Mucosa of rectum (tissue), 2 donors: ENCODE data around the gene TSEN54.

Experiments
- H3K27ac ChIP-seq, 2 donors: one replicate each; pipeline ENCODE4 v1.7.0; 2013; ENCODE audit warnings: inconsistent platforms in 2 of 2, low read depth in 2 of 2, low read length in 2 of 2
- H3K27me3 ChIP-seq, 2 donors: one replicate each; pipeline ENCODE4 v1.7.0; 2013; ENCODE audit warnings: low read length in 2 of 2; ENCODE audit not compliant: control insufficient read depth in 2 of 2, insufficient read depth in 2 of 2
- H3K36me3 ChIP-seq, 2 donors: one replicate each; pipeline ENCODE4 v1.7.0; 2013; ENCODE audit warnings: low read length in 2 of 2; ENCODE audit not compliant: control insufficient read depth in 2 of 2, insufficient read depth in 2 of 2
- H3K4me1 ChIP-seq, 2 donors: one replicate each; pipeline ENCODE4 v1.7.0; 2013; ENCODE audit warnings: low read length in 2 of 2, mild to moderate bottlenecking in 1 of 2; ENCODE audit not compliant: control insufficient read depth in 2 of 2, insufficient read depth in 2 of 2
- H3K4me3 ChIP-seq, 2 donors: one replicate each; pipeline ENCODE4 v1.7.0; 2013; ENCODE audit warnings: low read length in 2 of 2
- H3K9ac ChIP-seq, 2 donors: one replicate each; pipeline ENCODE4 v1.7.0; 2013; ENCODE audit warnings: low read length in 2 of 2, low read depth in 1 of 2, mild to moderate bottlenecking in 1 of 2
- H3K9me3 ChIP-seq, 2 donors: one replicate each; pipeline ENCODE4 v1.7.0; 2013; ENCODE audit warnings: low read length in 2 of 2; ENCODE audit not compliant: control insufficient read depth in 2 of 2
- donor health status: healthy.
- donor health status: Normal muscosa, but diverticular disease.

The TSEN54 gene

GRCh38 chr17:75542229-75542628 is 25.9 kb downstream of the TSEN54 start:
- Histone ChIP-seq H3K27ac (peak overlapping the region; percentile 92 to 94), H3K9ac (peak overlapping the region; percentile 65 to 76), H3K9me3 (no peaks in the 10 kb centered on the region)

GRCh38 chr17:75542728-75543336 is 26.5 kb downstream of the TSEN54 start:
- Histone ChIP-seq H3K27ac (peak overlapping the region; percentile 92 to 94), H3K4me3 (no peak overlapping the region), H3K36me3 (peaks cover 29 to 36% of the 10 kb centered on the region in 2 donors), H3K4me1 (peaks cover 46 to 78% of the 10 kb centered on the region in 2 donors), H3K27me3 (no peaks in the 10 kb centered on the region), H3K9ac (peak overlapping the region; percentile 65 to 76), H3K9me3 (no peaks in the 10 kb centered on the region)

More at GRCh38 chr17:75542229-75542628, 25.9 kb downstream of the TSEN54 start:
- peak overlapping the region in 1 of 2 donors; percentile 14 for H3K4me3 ChIP-seq
- H3K27me3 ChIP-seq: no peaks in the 10 kb centered on the region
- H3K4me1 ChIP-seq: peaks cover 45 to 73% of the 10 kb centered on the region in 2 donors
- H3K36me3 ChIP-seq: peaks cover 29 to 36% of the 10 kb centered on the region in 2 donors

- H3K4me3 ChIP-seq: no peak overlapping the region
- peaks cover 22 to 36% of the 10 kb centered on the region in 2 donors for H3K36me3 ChIP-seq
- H3K27me3 ChIP-seq: no peaks in the 10 kb centered on the region
- H3K9me3 ChIP-seq: no peaks in the 10 kb centered on the region
- H3K27ac ChIP-seq: peak overlapping the region; percentile 92 to 94
- H3K4me1 ChIP-seq: peaks cover 47 to 81% of the 10 kb centered on the region in 2 donors
- peak overlapping the region; percentile 31 to 65 for H3K9ac ChIP-seq
Observed at GRCh38 chr17:75544250-75544649, 27.9 kb downstream of the TSEN54 start.

- Histone ChIP-seq H3K4me1 (peaks cover 52 to 84% of the 10 kb centered on the region in 2 donors), H3K36me3 (peaks cover 24 to 27% of the 10 kb centered on the region in 2 donors), H3K9me3 (no peaks in the 10 kb centered on the region), H3K9ac (no peak overlapping the region), H3K4me3 (no peak overlapping the region), H3K27me3 (no peaks in the 10 kb centered on the region), H3K27ac (peak overlapping the region in 1 of 2 donors; percentile 33)
Observed at GRCh38 chr17:75546181-75546580, 29.9 kb downstream of the TSEN54 start.

- Histone ChIP-seq H3K36me3 (peaks cover 24 to 28% of the 10 kb centered on the region in 2 donors), H3K9ac (peak overlapping the region in 1 of 2 donors; percentile 13), H3K9me3 (no peaks in the 10 kb centered on the region), H3K27ac (peak overlapping the region; percentile 98 to 99), H3K27me3 (no peaks in the 10 kb centered on the region), H3K4me3 (no peak overlapping the region), H3K4me1 (peaks cover 45 to 77% of the 10 kb centered on the region in 2 donors)
Observed at GRCh38 chr17:75547091-75547490, 30.8 kb downstream of the TSEN54 start.

GRCh38 chr17:75548813-75549212 is 32.5 kb downstream of the TSEN54 start:
- Histone ChIP-seq H3K27me3 (no peaks in the 10 kb centered on the region), H3K4me3 (peak overlapping the region in 1 of 2 donors; percentile 26), H3K9me3 (no peaks in the 10 kb centered on the region), H3K36me3 (peaks cover 19 to 34% of the 10 kb centered on the region in 2 donors), H3K27ac (peak overlapping the region; percentile 98 to 99), H3K4me1 (peaks cover 32 to 60% of the 10 kb centered on the region in 2 donors), H3K9ac (peak overlapping the region; percentile 9 to 45)

- Histone ChIP-seq H3K27ac (peak overlapping the region; percentile 98 to 99), H3K4me1 (peaks cover 29 to 53% of the 10 kb centered on the region in 2 donors), H3K36me3 (peaks cover 16 to 27% of the 10 kb centered on the region in 2 donors), H3K9ac (peak overlapping the region; percentile 86 to 87), H3K9me3 (no peaks in the 10 kb centered on the region), H3K4me3 (peak overlapping the region; percentile 26 to 34), H3K27me3 (no peaks in the 10 kb centered on the region)
Observed at GRCh38 chr17:75549246-75550138, 33.2 kb downstream of the TSEN54 start.

GRCh38 chr17:75550139-75550465 is 33.8 kb downstream of the TSEN54 start:
- H3K9ac ChIP-seq: peak overlapping the region; percentile 47 to 86
- peaks cover 29 to 50% of the 10 kb centered on the region in 2 donors for H3K4me1 ChIP-seq
- H3K4me3 ChIP-seq: no peak overlapping the region
- no peaks in the 10 kb centered on the region for H3K9me3 ChIP-seq
- peak overlapping the region; percentile 98 to 99 for H3K27ac ChIP-seq
- H3K36me3 ChIP-seq: peaks cover 14 to 24% of the 10 kb centered on the region in 2 donors
- no peaks in the 10 kb centered on the region for H3K27me3 ChIP-seq

GRCh38 chr17:75551266-75551665 is 34.9 kb downstream of the TSEN54 start:
- Histone ChIP-seq H3K27ac (peak overlapping the region; percentile 98 to 99), H3K9ac (peak overlapping the region in 1 of 2 donors; percentile 28), H3K27me3 (no peaks in the 10 kb centered on the region), H3K4me3 (no peak overlapping the region), H3K9me3 (no peaks in the 10 kb centered on the region), H3K36me3 (peaks cover 11 to 16% of the 10 kb centered on the region in 2 donors), H3K4me1 (peaks cover 36 to 56% of the 10 kb centered on the region in 2 donors)
